ENCODE measurements around the gene CYB5R2. TPM values are rescaled to one million over a fixed set of nuclear protein-coding genes. Genes with fewer than 3 reads are reported as not detected.

The CYB5R2 gene
- total RNA-seq, 2 experiments from 2014 or later: not detected

- no TSS peak for BruUV-seq (replicated peaks)
- Histone ChIP-seq H2AFZ (ENCODE audit: low read length) (no peak overlapping the region), H3K4me2 (ENCODE audit: low read length) (no peak overlapping the region), H3K4me3 (ENCODE audit: low read depth, low read length, poor library complexity, severe bottlenecking) (no peak overlapping the region), H3K9me2 (ENCODE audit: insufficient read depth, low read length) (no peaks in the 10 kb centered on the region), H3K79me2 (ENCODE audit: insufficient read depth, low read depth, low read length) (no peaks in the 10 kb centered on the region), H4K20me1 (ENCODE audit: insufficient read depth, low read length) (no peaks in the 10 kb centered on the region), H3K36me3 (ENCODE audit: insufficient read depth, low read length) (peaks cover 99% of the 10 kb centered on the region), H3K4me1 (ENCODE audit: insufficient read depth, low read length, poor library complexity, severe bottlenecking) (peaks cover 5% of the 10 kb centered on the region), H3K9me3 (ENCODE audit: low read length) (no peaks in the 10 kb centered on the region), H3K27ac (ENCODE audit: low read depth, low read length, poor library complexity, severe bottlenecking) (no peak overlapping the region)
- no peak for TF ChIP-seq EZH2phosphoT487 (IDR thresholded peaks at IDR 0.05; ENCODE audit: borderline replicate concordance, low read depth, low read length)
- TF ChIP-seq, protein P1, sequence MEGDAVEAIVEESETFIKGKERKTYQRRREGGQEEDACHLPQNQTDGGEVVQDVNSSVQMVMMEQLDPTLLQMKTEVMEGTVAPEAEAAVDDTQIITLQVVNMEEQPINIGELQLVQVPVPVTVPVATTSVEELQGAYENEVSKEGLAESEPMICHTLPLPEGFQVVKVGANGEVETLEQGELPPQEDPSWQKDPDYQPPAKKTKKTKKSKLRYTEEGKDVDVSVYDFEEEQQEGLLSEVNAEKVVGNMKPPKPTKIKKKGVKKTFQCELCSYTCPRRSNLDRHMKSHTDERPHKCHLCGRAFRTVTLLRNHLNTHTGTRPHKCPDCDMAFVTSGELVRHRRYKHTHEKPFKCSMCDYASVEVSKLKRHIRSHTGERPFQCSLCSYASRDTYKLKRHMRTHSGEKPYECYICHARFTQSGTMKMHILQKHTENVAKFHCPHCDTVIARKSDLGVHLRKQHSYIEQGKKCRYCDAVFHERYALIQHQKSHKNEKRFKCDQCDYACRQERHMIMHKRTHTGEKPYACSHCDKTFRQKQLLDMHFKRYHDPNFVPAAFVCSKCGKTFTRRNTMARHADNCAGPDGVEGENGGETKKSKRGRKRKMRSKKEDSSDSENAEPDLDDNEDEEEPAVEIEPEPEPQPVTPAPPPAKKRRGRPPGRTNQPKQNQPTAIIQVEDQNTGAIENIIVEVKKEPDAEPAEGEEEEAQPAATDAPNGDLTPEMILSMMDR (conservative IDR thresholded peaks at IDR 0.05; ENCODE audit: low read length): no peak
- POLR2A ChIA-PET: interaction anchor here (0.6 kb wide), 1 partner anchor 179 kb away, joined by 3 read pairs; no protein-coding TSS in a partner anchor
- intact Hi-C loops (cut with micrococcal nuclease; ENCODE audit: unreplicated experiment): no loop called here
- CTCF ChIA-PET (ENCODE audit: unreplicated experiment): no interaction called here
- DNase-seq (ENCODE audit: low spot score): no peak
Measured at GRCh38 chr11:7632211-7632610, 41.1 kb downstream of the CYB5R2 start.

DNA sequence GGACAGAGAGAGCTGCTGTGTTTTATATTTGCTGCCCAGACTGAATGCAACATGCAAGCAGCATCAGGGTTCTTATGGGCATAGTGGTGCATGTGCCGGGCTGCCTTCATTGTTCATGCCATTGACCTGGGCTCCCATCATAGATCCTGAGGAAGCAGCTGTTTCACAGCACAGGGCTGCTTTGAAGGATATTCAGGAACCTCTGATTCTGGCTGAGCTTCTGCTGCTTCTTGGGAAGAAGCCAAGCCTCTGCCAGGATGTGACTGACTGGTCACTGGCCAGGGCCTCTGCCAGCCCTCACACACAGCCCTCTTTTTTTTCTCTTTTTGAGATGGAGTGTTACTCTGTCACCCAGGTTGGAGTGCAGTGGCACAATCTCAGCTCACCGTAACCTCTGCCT, 43.3 kb downstream of the CYB5R2 start:
- Histone ChIP-seq H3K4me1 (ENCODE audit: insufficient read depth, low read length, poor library complexity, severe bottlenecking) (no peaks in the 10 kb centered on the region), H3K4me2 (ENCODE audit: low read length) (no peak overlapping the region), H3K9me2 (ENCODE audit: insufficient read depth, low read length) (no peaks in the 10 kb centered on the region), H3K4me3 (ENCODE audit: low read depth, low read length, poor library complexity, severe bottlenecking) (no peak overlapping the region), H4K20me1 (ENCODE audit: insufficient read depth, low read length) (no peaks in the 10 kb centered on the region), H3K36me3 (ENCODE audit: insufficient read depth, low read length) (peaks cover 99% of the 10 kb centered on the region), H3K9me3 (ENCODE audit: low read length) (no peaks in the 10 kb centered on the region), H2AFZ (ENCODE audit: low read length) (no peak overlapping the region), H3K27ac (ENCODE audit: low read depth, low read length, poor library complexity, severe bottlenecking) (no peak overlapping the region), H3K79me2 (ENCODE audit: insufficient read depth, low read depth, low read length) (no peaks in the 10 kb centered on the region)
- CTCF ChIA-PET (ENCODE audit: unreplicated experiment): no interaction called here
- DNase-seq (ENCODE audit: low spot score): no peak
- POLR2A ChIA-PET: interaction anchor here (0.6 to 1.0 kb wide), 2 partner anchors 27 to 1455 kb away, joined by 3 read pairs; no protein-coding TSS in a partner anchor
- no TSS peak for BruUV-seq (replicated peaks)
- intact Hi-C loops (cut with micrococcal nuclease; ENCODE audit: unreplicated experiment): no loop called here
- TF ChIP-seq EZH2phosphoT487 (IDR thresholded peaks at IDR 0.05; ENCODE audit: borderline replicate concordance, low read depth, low read length): no peak
- TF ChIP-seq, protein P1 (conservative IDR thresholded peaks at IDR 0.05; ENCODE audit: low read length): no peak

GRCh38 chr11:7628660-7629059, 44.6 kb downstream of the CYB5R2 start:
- Histone ChIP-seq H3K4me2 (ENCODE audit: low read length) (no peak overlapping the region), H3K9me2 (ENCODE audit: insufficient read depth, low read length) (no peaks in the 10 kb centered on the region), H4K20me1 (ENCODE audit: insufficient read depth, low read length) (no peaks in the 10 kb centered on the region), H3K79me2 (ENCODE audit: insufficient read depth, low read depth, low read length) (no peaks in the 10 kb centered on the region), H3K9me3 (ENCODE audit: low read length) (no peaks in the 10 kb centered on the region), H3K36me3 (ENCODE audit: insufficient read depth, low read length) (peaks cover 99% of the 10 kb centered on the region), H3K27ac (ENCODE audit: low read depth, low read length, poor library complexity, severe bottlenecking) (no peak overlapping the region), H2AFZ (ENCODE audit: low read length) (no peak overlapping the region), H3K4me1 (ENCODE audit: insufficient read depth, low read length, poor library complexity, severe bottlenecking) (no peaks in the 10 kb centered on the region), H3K4me3 (ENCODE audit: low read depth, low read length, poor library complexity, severe bottlenecking) (no peak overlapping the region)
- TF ChIP-seq EZH2phosphoT487 (IDR thresholded peaks at IDR 0.05; ENCODE audit: borderline replicate concordance, low read depth, low read length): no peak
- TF ChIP-seq, protein P1 (conservative IDR thresholded peaks at IDR 0.05; ENCODE audit: low read length): no peak
- ChIA-PET POLR2A (no interaction called here), CTCF (ENCODE audit: unreplicated experiment) (interaction anchor here (0.6 kb wide), 1 partner anchor 1226 kb away, joined by 3 read pairs; no protein-coding TSS in a partner anchor)
- DNase-seq (ENCODE audit: low spot score): no peak
- intact Hi-C loops (cut with micrococcal nuclease; ENCODE audit: unreplicated experiment): no loop called here
- BruUV-seq (replicated peaks): no TSS peak

Measured in OCI-LY7 (cell line).